Natural killer cell (primary cell): ENCODE data around the gene PCSK4. TPM values are rescaled to one million over a fixed set of nuclear protein-coding genes. Genes with fewer than 3 reads are reported as not detected.

ENCODE experiments used
- ATAC-seq, 3 donors: fragments of 150-1000 bp in 2 of 3; fragments of 200-7000 bp in 1 of 3; cut with Tn5 transposase; 1 replicate in 1 of 3; 2 replicates in 2 of 3; pipeline ENCODE4 v1.10.0; 2021; ENCODE audit warnings: mild to moderate bottlenecking in 2 of 3, moderate library complexity in 2 of 3
- DNase-seq, 2 donors: peaks; one replicate each; pipeline versions ENCODE4 v3.0.0 to v3.0.0-alpha.2; 2013 to 2021; ENCODE audit warnings: mixed read lengths in 1 of 2
- H3K27ac ChIP-seq: one replicate; pipeline ENCODE4 v1.5.1; 2013; ENCODE audit warnings: mild to moderate bottlenecking, low read length
- H3K27me3 ChIP-seq: one replicate; pipeline ENCODE4 v1.6.1; 2013; ENCODE audit warnings: low read length; ENCODE audit not compliant: control insufficient read depth, insufficient read depth
- H3K36me3 ChIP-seq: one replicate; pipeline ENCODE4 v1.6.1; 2013; ENCODE audit warnings: low read length; ENCODE audit not compliant: control insufficient read depth, insufficient read depth
- H3K4me1 ChIP-seq: one replicate; pipeline ENCODE4 v1.6.1; 2013; ENCODE audit warnings: low read length; ENCODE audit not compliant: control insufficient read depth, insufficient read depth
- H3K4me3 ChIP-seq: one replicate; pipeline ENCODE4 v1.5.1; 2013; ENCODE audit warnings: low read length
- H3K9me3 ChIP-seq: one replicate; pipeline ENCODE4 v1.6.1; 2013; ENCODE audit warnings: low read length; ENCODE audit not compliant: control insufficient read depth, insufficient read depth
- H3K27ac Mint-ChIP-seq, 2 donors: one replicate each; pipeline ENCODE4 v1.8.0; 2022; ENCODE audit warnings: mild to moderate bottlenecking in 2 of 2, mixed read lengths in 2 of 2, moderate library complexity in 1 of 2
- H3K27me3 Mint-ChIP-seq, 2 donors: one replicate each; pipeline ENCODE4 v1.8.0; 2022; ENCODE audit warnings: low read depth in 2 of 2, mixed read lengths in 2 of 2
- H3K36me3 Mint-ChIP-seq: one replicate; pipeline ENCODE4 v1.8.0; 2022; ENCODE audit warnings: mixed read lengths
- H3K4me1 Mint-ChIP-seq, 2 donors: one replicate each; pipeline ENCODE4 v1.8.0; 2022; ENCODE audit warnings: mixed read lengths in 2 of 2
- H3K4me3 Mint-ChIP-seq: one replicate; pipeline ENCODE4 v1.8.0; 2022; ENCODE audit warnings: mild to moderate bottlenecking, moderate library complexity, mixed read lengths
- H3K9me3 Mint-ChIP-seq, 2 donors: one replicate each; pipeline ENCODE4 v1.8.0; 2022; ENCODE audit warnings: mixed read lengths in 2 of 2
- CTCF ChIP-seq: fragments of 200-600 bp; IDR thresholded peaks from one replicate; pipeline ENCODE4 v1.8.0; 2022; ENCODE audit warnings: antibody characterized with exemption
- WGBS: methylation state at CpG from one replicate; pipeline ENCODE4 v1.1.7; 2013; ENCODE audit warnings: missing lambda C conversion rate; ENCODE audit not compliant: insufficient coverage; 5-methylcytosine and 5-hydroxymethylcytosine counted together
- intact Hi-C: fragments of 100-400 bp; cut with micrococcal nuclease; formaldehyde crosslinking; loops from one replicate; pipeline ENCODE4 v1.14.2; 2022
- total RNA-seq, 4 donors: library from RNA; stranded (reverse); fragments of 120-200 nt in 1 of 4; gene quantifications; one replicate each; pipeline versions ENCODE4 v1.2.3 to v1.2.4, GENCODE V29; 2013 to 2022

Gene PCSK4
- total RNA-seq, 3 donors from 2014 or later (not counting 1 experiment from before 2014, with no cell fraction given): 4.1 to 6.0 (median 5.3) TPM

- no peaks in the 10 kb centered on the region for H3K4me1 ChIP-seq
- no peaks in the 10 kb centered on the region for H3K9me3 Mint-ChIP-seq
- H3K4me1 Mint-ChIP-seq: no peaks in the 10 kb centered on the region
- intact Hi-C loops: loop anchor here (10.0 kb wide), 1 partner anchor 223 kb away; the partner anchor contains the start of gene FAM174C
- no peak for DNase-seq
- TF ChIP-seq CTCF: no peak
- no peak for ATAC-seq
- no peaks in the 10 kb centered on the region for H3K36me3 Mint-ChIP-seq
- 89% methylated on average over 25 of the region's 25 CpGs for WGBS
- H3K36me3 ChIP-seq: no peaks in the 10 kb centered on the region
- no peak overlapping the region for H3K4me3 ChIP-seq
- peaks cover 0 to 2% of the 10 kb centered on the region in 2 donors for H3K27me3 Mint-ChIP-seq
- no peak overlapping the region for H3K27ac ChIP-seq
- no peaks in the 10 kb centered on the region for H3K9me3 ChIP-seq
- no peak overlapping the region for H3K4me3 Mint-ChIP-seq
- H3K27ac Mint-ChIP-seq: no peak overlapping the region
- peaks cover under 1% of the 10 kb centered on the region for H3K27me3 ChIP-seq
Observed at GRCh38 chr19:1497578-1498235, 7.6 kb upstream of the PCSK4 start.

GRCh38 chr19:1496714-1497577, 6.8 kb upstream of the PCSK4 start:
- H3K27me3 Mint-ChIP-seq: no peaks in the 10 kb centered on the region
- ATAC-seq: no peak
- H3K36me3 Mint-ChIP-seq: no peaks in the 10 kb centered on the region
- peaks cover 2% of the 10 kb centered on the region in 2 donors for H3K4me1 Mint-ChIP-seq
- Histone ChIP-seq H3K4me1 (no peaks in the 10 kb centered on the region), H3K9me3 (no peaks in the 10 kb centered on the region), H3K4me3 (no peak overlapping the region), H3K36me3 (no peaks in the 10 kb centered on the region), H3K27me3 (no peaks in the 10 kb centered on the region), H3K27ac (no peak overlapping the region)
- 82% methylated on average over 39 of the region's 39 CpGs for WGBS
- no peak overlapping the region for H3K4me3 Mint-ChIP-seq
- no peak overlapping the region for H3K27ac Mint-ChIP-seq
- H3K9me3 Mint-ChIP-seq: no peaks in the 10 kb centered on the region
- no peak for DNase-seq
- intact Hi-C loops: loop anchor here (10.0 kb wide), 1 partner anchor 222 kb away; the partner anchor contains the start of gene FAM174C
- TF ChIP-seq CTCF: no peak

GRCh38 chr19:1495799-1496713, 5.9 kb upstream of the PCSK4 start:
- H3K27ac ChIP-seq: no peak overlapping the region
- no peaks in the 10 kb centered on the region for H3K27me3 ChIP-seq
- DNase-seq: no peak
- Mint-ChIP-seq H3K4me1 (peaks cover 5 to 7% of the 10 kb centered on the region in 2 donors), H3K36me3 (no peaks in the 10 kb centered on the region), H3K9me3 (no peaks in the 10 kb centered on the region), H3K27me3 (no peaks in the 10 kb centered on the region), H3K4me3 (no peak overlapping the region), H3K27ac (no peak overlapping the region)
- H3K4me3 ChIP-seq: no peak overlapping the region
- 85% methylated on average over 40 of the region's 40 CpGs for WGBS
- ATAC-seq: no peak
- TF ChIP-seq CTCF: no peak
- peaks cover 8% of the 10 kb centered on the region for H3K4me1 ChIP-seq
- H3K9me3 ChIP-seq: no peaks in the 10 kb centered on the region
- intact Hi-C loops: loop anchor here (10.0 kb wide), 1 partner anchor 221 kb away; the partner anchor contains the start of gene FAM174C
- no peaks in the 10 kb centered on the region for H3K36me3 ChIP-seq
